Nephron (organoid): ENCODE measurements around the gene NBEAL1.
"Not testable (repeated sequence)": the region's sequence is repeated elsewhere in the genome, so short reads cannot be mapped to it uniquely, and the experiment has no call there.

Experiments used
- H3K27ac Mint-ChIP-seq, 3 experiments: 2 replicates each; pipeline ENCODE4 v1.8.0; 2020; ENCODE audit warnings: mixed read lengths in 3 of 3, mild to moderate bottlenecking in 2 of 3, moderate library complexity in 1 of 3
- H3K27me3 Mint-ChIP-seq: 2 replicates; pipeline ENCODE4 v1.8.0; 2021; ENCODE audit warnings: low read depth, mild to moderate bottlenecking, moderate library complexity, mixed read lengths
- H3K36me3 Mint-ChIP-seq: 2 replicates; pipeline ENCODE4 v1.8.0; 2020; ENCODE audit warnings: low read depth, mixed read lengths
- H3K4me1 Mint-ChIP-seq: 2 replicates; pipeline ENCODE4 v1.8.0; 2020; ENCODE audit warnings: mixed read lengths
- H3K4me3 Mint-ChIP-seq, 3 experiments: 2 replicates each; pipeline ENCODE4 v1.8.0; 2020; ENCODE audit warnings: mild to moderate bottlenecking in 3 of 3, mixed read lengths in 3 of 3, moderate library complexity in 2 of 3
- H3K9me3 Mint-ChIP-seq: 2 replicates; pipeline ENCODE4 v1.8.0; 2020; ENCODE audit warnings: mixed read lengths
- CTCF ChIP-seq, 3 experiments: fragments of 200-600 bp; sonication (generic); IDR thresholded peaks; one replicate each; pipeline ENCODE4 v1.5.0; 2021; ENCODE audit warnings: antibody characterized with exemption in 3 of 3; ENCODE audit not compliant: unreplicated experiment in 3 of 3

Gene NBEAL1

GRCh38 chr2:203143391-203143790 is 128.7 kb downstream of the NBEAL1 start:
- Mint-ChIP-seq H3K9me3 (no peaks in the 10 kb centered on the region), H3K27me3 (no peaks in the 10 kb centered on the region), H3K4me3 (no peak overlapping the region), H3K36me3 (peaks cover 19% of the 10 kb centered on the region), H3K4me1 (no peaks in the 10 kb centered on the region), H3K27ac (no peak overlapping the region)
- TF ChIP-seq CTCF (IDR thresholded peaks at IDR 0.05; ENCODE audit: unreplicated experiment in 3 of 3): no peak

GRCh38 chr2:203149194-203149593 is 134.5 kb downstream of the NBEAL1 start:
- Mint-ChIP-seq H3K27ac (no peak overlapping the region), H3K4me1 (no peaks in the 10 kb centered on the region), H3K27me3 (no peaks in the 10 kb centered on the region), H3K36me3 (peaks cover 37% of the 10 kb centered on the region), H3K4me3 (no peak overlapping the region), H3K9me3 (no peaks in the 10 kb centered on the region)
- no peak for TF ChIP-seq CTCF (IDR thresholded peaks at IDR 0.05; ENCODE audit: unreplicated experiment in 3 of 3)

- H3K27ac Mint-ChIP-seq: no peak overlapping the region
These were observed 140.7 kb downstream of the NBEAL1 start for GRCh38 chr2:203155406-203155805.

GRCh38 chr2:203162722-203163121 is 148.0 kb downstream of the NBEAL1 start:
- H3K9me3 Mint-ChIP-seq, H3K4me3 Mint-ChIP-seq, H3K27me3 Mint-ChIP-seq, H3K4me1 Mint-ChIP-seq, H3K27ac Mint-ChIP-seq: not testable (repeated sequence)
- peaks cover 47% of the 10 kb centered on the region for H3K36me3 Mint-ChIP-seq

More at GRCh38 chr2:203155406-203155805, 140.7 kb downstream of the NBEAL1 start:
- no peak for TF ChIP-seq CTCF (IDR thresholded peaks at IDR 0.05; ENCODE audit: unreplicated experiment in 3 of 3)
- Mint-ChIP-seq H3K4me1 (no peaks in the 10 kb centered on the region), H3K36me3 (peaks cover 41% of the 10 kb centered on the region), H3K4me3 (no peak overlapping the region), H3K9me3 (no peaks in the 10 kb centered on the region), H3K27me3 (no peaks in the 10 kb centered on the region)

GRCh38 chr2:203164311-203164935 is 149.7 kb downstream of the NBEAL1 start:
- Mint-ChIP-seq H3K9me3 (peaks cover 5% of the 10 kb centered on the region), H3K36me3 (peaks cover 43% of the 10 kb centered on the region), H3K27ac (no peak overlapping the region), H3K4me3 (no peak overlapping the region), H3K27me3 (no peaks in the 10 kb centered on the region), H3K4me1 (no peaks in the 10 kb centered on the region)
- TF ChIP-seq CTCF (IDR thresholded peaks at IDR 0.05; ENCODE audit: unreplicated experiment in 3 of 3): no peak

GRCh38 chr2:203167751-203168150 is 153.1 kb downstream of the NBEAL1 start:
- Mint-ChIP-seq H3K4me1 (no peaks in the 10 kb centered on the region), H3K4me3 (no peak overlapping the region), H3K27me3 (no peaks in the 10 kb centered on the region), H3K9me3 (peaks cover 5% of the 10 kb centered on the region), H3K36me3 (peaks cover 39% of the 10 kb centered on the region), H3K27ac (no peak overlapping the region)
- no peak for TF ChIP-seq CTCF (IDR thresholded peaks at IDR 0.05; ENCODE audit: unreplicated experiment in 3 of 3)
